K562 (cell line): ENCODE data around the gene CRELD2. TPM values are rescaled to one million over a fixed set of nuclear protein-coding genes. Genes with fewer than 3 reads are reported as not detected.

Experiments used
- ELF1 ChIP-seq: fragments of 200-800 bp; sonication (Bioruptor generic); IDR thresholded peaks from 2 replicates; pipeline ENCODE4 v1.6.1; 2016; ENCODE audit warnings: missing genetic modification characterization, missing compliant biosample characterization
- KDM5B ChIP-seq: fragments of 200-600 bp; sonication (generic); IDR thresholded peaks from 2 replicates; pipeline ENCODE4 v1.6.1; 2012; ENCODE audit warnings: low read depth, mild to moderate bottlenecking, moderate library complexity, low read length, control low read depth, inconsistent platforms; ENCODE audit not compliant: insufficient replicate concordance
- NONO ChIP-seq, 2 experiments: fragments of 200-400 bp in 1 of 2; fragments of 450-650 bp in 1 of 2; formaldehyde crosslinking in 1 of 2; IDR thresholded peaks; 2 replicates each; pipeline ENCODE4 v1.6.1; 2017; ENCODE audit warnings: low read depth in 2 of 2, mild to moderate bottlenecking in 2 of 2, moderate library complexity in 2 of 2, low read length in 1 of 2
- SREBF2 ChIP-seq: sonication (generic); formaldehyde crosslinking; IDR thresholded peaks from 2 replicates; pipeline ENCODE4 v1.4.0; 2020; ENCODE audit warnings: mild to moderate bottlenecking, missing genetic modification reagents
- STAT5B ChIP-seq: fragments of 250-450 bp; sonication (Bioruptor Pico); IDR thresholded peaks from 2 replicates; pipeline ENCODE4 v1.8.0; 2021; ENCODE audit warnings: mild to moderate bottlenecking, inconsistent platforms
- polyA plus RNA-seq, 8 experiments: library from polyadenylated mRNA; depleted of rRNA in 4 of 8; stranded (reverse) in 5 of 8; unstranded in 3 of 8; fragments of >200 nt; fragmentation: Nextera tagmentation in 2 of 8; fragmentation: Illumina TruSeq in 1 of 8; extraction: Ambion mirVana in 2 of 8; extraction: Trizol in 1 of 8; gene quantifications; 2 replicates each; pipeline versions ENCODE4 v1.2.1 to v1.2.3, GENCODE V29; 2011 to 2014; ENCODE audit warnings: inconsistent platforms in 1 of 8, missing spikeins in 1 of 8
- total RNA-seq, 7 experiments: library from RNA; depleted of rRNA in 6 of 7; stranded (reverse); fragments of >200 nt in 6 of 7; fragmentation: Illumina TruSeq in 2 of 7; extraction: Trizol in 2 of 7; gene quantifications; 2 replicates each; pipeline versions ENCODE4 v1.2.1 to v1.2.3, GENCODE V29; 2011 to 2021; ENCODE audit warnings: low replicate concordance in 1 of 7
- TF ChIP-seq, protein P1 (sequence below): sonication (generic); formaldehyde crosslinking; IDR thresholded peaks from 2 replicates; pipeline ENCODE4 v1.8.1; 2023; ENCODE audit warnings: mild to moderate bottlenecking, missing genetic modification reagents
- TF ChIP-seq, protein P2 (sequence below): fragments of 450-650 bp; IDR thresholded peaks from 2 replicates; pipeline ENCODE4 v1.6.1; 2018; ENCODE audit not compliant: partially characterized antibody

CRELD2 gene
- total and polyA plus RNA-seq, 9 of the 15 experiments (the other 6 are each of a cell fraction or from before 2014, with no cell fraction given), result 0.96 to 25.3 (median 8.8) TPM

DNA sequence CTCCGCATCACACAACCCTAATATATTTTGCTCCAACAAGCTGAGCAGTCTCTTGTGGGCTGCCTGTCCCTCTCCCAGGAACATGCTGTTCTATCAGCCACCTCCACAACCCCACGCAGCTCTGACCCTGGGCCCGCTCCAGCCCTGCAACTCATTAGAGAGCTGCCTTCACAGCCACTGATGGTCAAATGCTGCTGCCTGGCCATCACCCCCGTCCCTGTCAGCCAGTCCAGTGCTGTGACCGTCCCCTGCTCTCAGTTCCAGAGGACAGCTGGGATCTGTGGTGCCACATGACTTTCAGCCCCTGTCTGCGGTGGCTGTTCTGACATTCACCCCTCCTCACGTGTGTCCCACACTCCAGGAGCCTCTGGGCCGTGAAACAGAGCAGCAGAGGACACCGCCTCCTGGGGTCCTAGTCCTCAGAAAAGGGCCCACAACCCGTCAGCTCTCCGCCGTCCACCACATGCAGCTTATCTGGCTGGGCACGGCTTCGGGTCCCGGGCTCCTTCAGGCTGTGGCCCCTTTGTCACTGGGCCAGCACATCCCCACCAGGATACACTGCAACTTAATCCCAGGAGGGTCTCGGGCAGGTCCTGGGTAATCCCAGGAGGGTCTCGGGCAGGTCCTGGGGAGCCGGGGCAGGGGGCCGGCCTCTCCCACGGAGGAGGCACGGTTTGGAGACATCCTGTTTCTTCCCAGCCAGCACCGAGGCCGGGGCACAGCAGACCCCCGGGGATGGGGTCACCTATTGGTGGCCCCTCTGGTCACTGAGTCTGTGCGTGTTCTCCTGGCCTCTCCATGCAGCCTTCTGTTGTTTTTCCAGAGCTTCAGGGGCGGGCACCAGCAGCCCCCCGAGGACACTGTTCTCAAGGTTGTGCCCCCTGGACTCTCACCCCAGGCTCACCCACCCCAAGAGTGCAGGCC, 15.1 kb downstream of the CRELD2 start (continued):
- TF ChIP-seq, protein P1, sequence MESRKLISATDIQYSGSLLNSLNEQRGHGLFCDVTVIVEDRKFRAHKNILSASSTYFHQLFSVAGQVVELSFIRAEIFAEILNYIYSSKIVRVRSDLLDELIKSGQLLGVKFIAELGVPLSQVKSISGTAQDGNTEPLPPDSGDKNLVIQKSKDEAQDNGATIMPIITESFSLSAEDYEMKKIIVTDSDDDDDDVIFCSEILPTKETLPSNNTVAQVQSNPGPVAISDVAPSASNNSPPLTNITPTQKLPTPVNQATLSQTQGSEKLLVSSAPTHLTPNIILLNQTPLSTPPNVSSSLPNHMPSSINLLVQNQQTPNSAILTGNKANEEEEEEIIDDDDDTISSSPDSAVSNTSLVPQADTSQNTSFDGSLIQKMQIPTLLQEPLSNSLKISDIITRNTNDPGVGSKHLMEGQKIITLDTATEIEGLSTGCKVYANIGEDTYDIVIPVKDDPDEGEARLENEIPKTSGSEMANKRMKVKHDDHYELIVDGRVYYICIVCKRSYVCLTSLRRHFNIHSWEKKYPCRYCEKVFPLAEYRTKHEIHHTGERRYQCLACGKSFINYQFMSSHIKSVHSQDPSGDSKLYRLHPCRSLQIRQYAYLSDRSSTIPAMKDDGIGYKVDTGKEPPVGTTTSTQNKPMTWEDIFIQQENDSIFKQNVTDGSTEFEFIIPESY (CRISPR knock-in tag), result no peak
- no peak for TF ChIP-seq NONO (IDR thresholded peaks at IDR 0.05; ENCODE audit: low read depth in 2 of 2, low read length in 1 of 2)
- no peak for TF ChIP-seq SREBF2 (CRISPR knock-in tag)
- no peak for TF ChIP-seq ELF1 (tag)
- no peak for TF ChIP-seq STAT5B (CRISPR knock-in tag)
- TF ChIP-seq KDM5B, result peak; percentile 12
- TF ChIP-seq, protein P2, sequence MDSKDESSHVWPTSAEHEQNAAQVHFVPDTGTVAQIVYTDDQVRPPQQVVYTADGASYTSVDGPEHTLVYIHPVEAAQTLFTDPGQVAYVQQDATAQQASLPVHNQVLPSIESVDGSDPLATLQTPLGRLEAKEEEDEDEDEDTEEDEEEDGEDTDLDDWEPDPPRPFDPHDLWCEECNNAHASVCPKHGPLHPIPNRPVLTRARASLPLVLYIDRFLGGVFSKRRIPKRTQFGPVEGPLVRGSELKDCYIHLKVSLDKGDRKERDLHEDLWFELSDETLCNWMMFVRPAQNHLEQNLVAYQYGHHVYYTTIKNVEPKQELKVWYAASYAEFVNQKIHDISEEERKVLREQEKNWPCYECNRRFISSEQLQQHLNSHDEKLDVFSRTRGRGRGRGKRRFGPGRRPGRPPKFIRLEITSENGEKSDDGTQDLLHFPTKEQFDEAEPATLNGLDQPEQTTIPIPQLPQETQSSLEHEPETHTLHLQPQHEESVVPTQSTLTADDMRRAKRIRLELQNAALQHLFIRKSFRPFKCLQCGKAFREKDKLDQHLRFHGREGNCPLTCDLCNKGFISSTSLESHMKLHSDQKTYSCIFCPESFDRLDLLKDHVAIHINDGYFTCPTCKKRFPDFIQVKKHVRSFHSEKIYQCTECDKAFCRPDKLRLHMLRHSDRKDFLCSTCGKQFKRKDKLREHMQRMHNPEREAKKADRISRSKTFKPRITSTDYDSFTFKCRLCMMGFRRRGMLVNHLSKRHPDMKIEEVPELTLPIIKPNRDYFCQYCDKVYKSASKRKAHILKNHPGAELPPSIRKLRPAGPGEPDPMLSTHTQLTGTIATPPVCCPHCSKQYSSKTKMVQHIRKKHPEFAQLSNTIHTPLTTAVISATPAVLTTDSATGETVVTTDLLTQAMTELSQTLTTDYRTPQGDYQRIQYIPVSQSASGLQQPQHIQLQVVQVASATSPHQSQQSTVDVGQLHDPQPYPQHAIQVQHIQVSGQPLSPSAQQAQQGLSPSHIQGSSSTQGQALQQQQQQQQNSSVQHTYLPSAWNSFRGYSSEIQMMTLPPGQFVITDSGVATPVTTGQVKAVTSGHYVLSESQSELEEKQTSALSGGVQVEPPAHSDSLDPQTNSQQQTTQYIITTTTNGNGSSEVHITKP, result peak; percentile 32
